Keratinocyte (primary cell): ENCODE results near the gene MLLT10. TPM values are rescaled to one million over a fixed set of nuclear protein-coding genes. Genes with fewer than 3 reads are reported as not detected.

Source experiments
- polyA plus RNA-seq, 5 experiments: library from polyadenylated mRNA; depleted of rRNA in 3 of 5; stranded (reverse) in 3 of 5; stranded (forward) in 1 of 5; unstranded in 1 of 5; fragments of >200 nt; gene quantifications; 1 replicate in 1 of 5; 2 replicates in 3 of 5; 3 replicates in 1 of 5; pipeline versions ENCODE4 v1.2.1 to v1.2.3, GENCODE V29; 2011 to 2012; ENCODE audit warnings: missing spikeins in 2 of 5, low read depth in 1 of 5, low replicate concordance in 1 of 5
- small RNA-seq, 3 experiments: library from RNA; depleted of rRNA; stranded (forward); fragments of <200 nt; gene quantifications; one replicate each; pipeline ENCODE3, GENCODE V24; 2012; ENCODE audit warnings: low read depth in 3 of 3, low replicate concordance in 1 of 3; ENCODE audit not compliant: insufficient read length in 3 of 3

The MLLT10 gene
- polyA plus RNA-seq, 1 donor (not counting 4 experiments of a cell fraction or from before 2014, with no cell fraction given), result 40.2 TPM

Small RNAs within 50 kb of the gene (small RNA-seq; reads per million reads assigned to genes)
- gene MIR1915 (0 to 0.67 (median 0.25) reads per million in 3 experiments), gene RN7SKP219 (0 reads per million in 3 experiments), gene RNU6-1141P (0 to 2.3 (median 2.3) reads per million in 3 experiments), gene RNU6-306P (0 reads per million in 3 experiments)

Other genes starting within 250 kb of the MLLT10 start
- 0.13 to 0.44 TPM (median 0.15 TPM) in 3 replicates for gene SKIDA1, start 8.6 kb upstream of the MLLT10 start, polyA plus RNA-seq